GM21528 (cell line): ENCODE measurements around the gene HBP1.

ENCODE experiments used
- ATAC-seq: cut with Tn5 transposase; IDR thresholded peaks from one replicate; pipeline ENCODE4 v1.9.1; 2021; ENCODE audit warnings: mild to moderate bottlenecking, moderate library complexity; ENCODE audit not compliant: unreplicated experiment, low FRiP score

HBP1 gene

DNA sequence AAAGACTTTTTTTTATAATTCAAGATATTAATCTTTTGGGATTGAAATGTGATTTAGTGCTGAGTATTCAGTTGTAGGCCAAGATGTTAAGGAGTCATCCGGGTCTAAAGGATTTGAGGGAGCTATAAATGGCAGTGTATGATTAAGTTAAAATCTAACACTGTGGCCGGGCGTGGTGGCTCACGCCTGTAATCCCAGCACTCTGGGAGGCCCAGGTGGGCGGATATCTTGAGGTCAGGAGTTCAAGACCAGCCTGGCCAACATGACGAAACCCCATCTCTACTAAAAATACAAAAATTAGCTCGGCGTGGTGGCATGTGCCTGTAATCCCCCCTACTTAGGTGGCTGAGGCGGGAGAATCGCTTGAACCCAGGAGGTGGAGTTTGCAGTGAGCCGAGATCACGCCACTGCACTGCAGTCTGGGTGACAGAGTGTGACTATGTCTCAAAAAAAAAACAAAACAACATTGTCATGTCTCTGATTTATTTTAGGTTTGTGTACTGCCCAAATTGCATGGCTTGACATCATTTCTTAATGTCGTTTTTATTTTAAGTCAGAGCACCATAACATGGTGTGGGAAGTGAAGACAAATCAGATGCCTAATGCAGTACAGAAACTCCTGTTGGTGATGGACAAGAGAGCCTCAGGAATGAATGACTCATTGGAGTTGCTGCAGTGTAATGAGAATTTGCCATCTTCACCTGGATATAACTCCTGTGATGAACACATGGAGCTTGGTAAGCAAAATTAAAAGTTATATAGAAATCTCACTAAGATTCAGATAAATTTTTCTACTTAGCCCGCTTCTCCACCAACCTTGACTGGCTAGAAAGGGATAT lies 10.7 kb downstream of the HBP1 start:
- ATAC-seq = no peak

DNA sequence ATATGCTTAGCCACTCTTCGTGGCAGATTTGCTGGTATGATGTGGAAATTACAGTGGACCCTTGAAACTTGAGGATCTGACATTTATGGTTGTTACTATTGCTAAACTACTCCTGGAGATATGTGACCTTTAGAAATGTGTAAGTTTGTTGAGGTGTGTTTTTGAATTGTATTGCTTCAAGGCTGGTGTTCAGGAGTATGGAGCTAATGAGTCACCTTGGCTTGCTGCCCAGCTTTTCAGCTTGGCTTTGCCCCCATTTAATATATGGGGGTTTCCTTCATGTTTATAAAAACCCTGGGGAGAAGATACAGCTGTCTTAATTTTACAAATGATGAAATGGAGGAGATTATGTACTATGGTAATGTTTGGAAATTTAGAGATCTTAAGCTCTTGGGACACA lies 11.6 kb downstream of the HBP1 start:
- no peak for ATAC-seq

DNA sequence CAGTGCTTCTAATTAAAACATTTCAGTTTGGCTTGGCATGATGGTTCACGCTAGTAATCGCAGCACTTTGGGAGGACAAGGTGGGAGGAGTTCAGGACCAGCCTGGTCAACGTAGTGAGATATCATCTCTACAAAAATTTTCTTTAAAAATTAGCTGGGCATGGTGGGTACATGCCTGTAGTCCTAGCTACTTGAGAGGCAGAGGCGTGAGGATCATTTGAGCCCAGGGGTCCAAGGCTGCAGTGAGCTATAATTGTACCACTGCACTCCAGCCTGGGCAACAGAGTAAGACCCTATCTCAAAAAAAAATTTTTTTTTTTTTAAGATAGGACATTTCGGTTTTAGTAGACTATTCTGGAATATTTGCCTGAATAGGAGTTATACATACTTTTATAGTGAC lies 12.4 kb downstream of the HBP1 start:
- no peak for ATAC-seq

DNA sequence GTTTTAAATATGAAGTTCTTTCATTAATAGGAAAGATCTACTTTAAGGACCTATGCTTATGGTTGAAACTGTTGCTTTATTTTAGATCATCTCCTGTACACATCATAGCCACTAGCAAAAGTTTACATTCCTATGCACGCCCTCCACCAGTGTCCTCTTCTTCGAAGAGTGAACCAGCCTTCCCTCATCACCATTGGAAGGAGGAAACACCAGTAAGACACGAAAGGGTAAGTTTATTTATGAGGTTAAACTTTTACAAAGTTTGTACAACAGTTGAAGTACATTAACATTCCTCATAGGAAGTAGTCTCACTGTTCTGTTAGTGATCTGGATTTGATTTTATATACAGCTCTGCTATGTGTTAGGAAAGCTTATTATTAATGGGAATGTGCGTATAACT lies 16.9 kb downstream of the HBP1 start:
- no peak for ATAC-seq

DNA sequence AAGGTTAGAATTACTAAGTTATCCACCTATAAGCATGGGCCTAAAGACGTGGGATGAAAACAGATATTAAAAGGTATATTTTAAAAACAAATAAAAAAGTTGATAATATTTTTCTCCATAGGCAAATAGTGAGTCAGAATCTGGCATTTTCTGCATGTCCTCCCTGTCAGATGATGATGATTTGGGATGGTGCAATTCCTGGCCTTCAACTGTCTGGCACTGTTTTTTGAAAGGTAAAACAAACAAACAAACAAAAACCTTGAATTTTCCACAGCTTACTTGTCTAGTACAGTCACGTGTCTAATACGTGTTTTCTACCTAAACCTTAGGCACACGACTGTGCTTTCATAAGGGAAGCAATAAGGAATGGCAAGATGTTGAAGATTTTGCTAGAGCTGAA lies 17.4 kb downstream of the HBP1 start:
- ATAC-seq = no peak

DNA sequence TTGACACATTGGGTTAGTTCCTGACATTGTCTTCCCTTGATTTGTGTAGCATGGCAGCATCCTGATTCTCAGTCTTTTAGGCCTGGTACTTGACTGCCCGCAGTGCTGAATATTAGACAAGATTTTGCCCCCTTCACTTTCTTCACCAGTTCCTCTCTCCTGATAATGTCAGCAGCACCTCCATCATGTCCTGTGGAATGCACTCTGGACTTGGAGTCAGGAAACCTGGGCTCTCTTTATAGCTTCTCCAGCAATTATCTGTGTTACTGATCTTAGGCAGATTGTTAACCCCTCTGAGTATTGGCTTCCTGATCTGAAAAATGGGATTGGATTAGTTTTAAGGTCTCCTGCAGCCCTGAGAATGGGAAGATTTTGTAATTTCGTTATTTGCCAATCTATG lies 19.0 kb downstream of the HBP1 start:
- ATAC-seq = no peak

DNA sequence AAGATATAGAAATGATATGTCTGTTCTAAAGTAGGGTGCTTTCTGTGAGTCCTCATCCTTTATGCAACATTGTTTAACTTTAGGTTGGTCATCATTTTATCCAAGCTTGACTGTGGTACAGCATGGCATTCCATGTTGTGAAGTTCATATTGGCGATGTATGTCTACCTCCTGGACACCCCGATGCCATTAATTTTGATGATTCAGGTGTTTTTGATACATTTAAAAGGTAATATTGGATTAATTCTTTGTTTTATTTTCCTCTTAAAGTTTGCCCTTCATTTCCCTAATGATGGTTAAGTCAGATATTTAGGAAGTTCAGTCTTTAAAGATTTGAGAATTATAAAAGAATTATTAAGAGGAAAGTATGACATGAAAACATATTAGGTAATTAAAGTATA lies 21.3 kb downstream of the HBP1 start:
- ATAC-seq = no peak

DNA sequence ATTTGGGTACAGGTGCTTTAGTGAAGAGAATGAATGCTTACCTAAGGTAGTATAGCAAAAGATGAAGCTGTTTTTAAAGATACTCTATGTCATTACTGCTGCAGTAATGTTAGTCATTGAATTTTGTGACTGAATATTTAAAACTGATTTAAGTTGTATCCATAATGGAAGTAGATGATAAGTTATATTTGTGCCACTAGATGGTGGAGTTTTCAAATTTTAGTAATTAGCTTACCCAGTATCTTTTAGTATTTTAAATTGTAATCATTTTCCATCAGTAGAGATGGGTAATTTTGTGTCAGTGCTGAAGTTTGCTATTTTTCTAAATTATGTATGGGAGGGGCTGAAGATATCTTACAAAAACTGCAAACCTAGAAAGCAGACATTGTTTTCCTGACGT lies 25.2 kb downstream of the HBP1 start:
- ATAC-seq = no peak

DNA sequence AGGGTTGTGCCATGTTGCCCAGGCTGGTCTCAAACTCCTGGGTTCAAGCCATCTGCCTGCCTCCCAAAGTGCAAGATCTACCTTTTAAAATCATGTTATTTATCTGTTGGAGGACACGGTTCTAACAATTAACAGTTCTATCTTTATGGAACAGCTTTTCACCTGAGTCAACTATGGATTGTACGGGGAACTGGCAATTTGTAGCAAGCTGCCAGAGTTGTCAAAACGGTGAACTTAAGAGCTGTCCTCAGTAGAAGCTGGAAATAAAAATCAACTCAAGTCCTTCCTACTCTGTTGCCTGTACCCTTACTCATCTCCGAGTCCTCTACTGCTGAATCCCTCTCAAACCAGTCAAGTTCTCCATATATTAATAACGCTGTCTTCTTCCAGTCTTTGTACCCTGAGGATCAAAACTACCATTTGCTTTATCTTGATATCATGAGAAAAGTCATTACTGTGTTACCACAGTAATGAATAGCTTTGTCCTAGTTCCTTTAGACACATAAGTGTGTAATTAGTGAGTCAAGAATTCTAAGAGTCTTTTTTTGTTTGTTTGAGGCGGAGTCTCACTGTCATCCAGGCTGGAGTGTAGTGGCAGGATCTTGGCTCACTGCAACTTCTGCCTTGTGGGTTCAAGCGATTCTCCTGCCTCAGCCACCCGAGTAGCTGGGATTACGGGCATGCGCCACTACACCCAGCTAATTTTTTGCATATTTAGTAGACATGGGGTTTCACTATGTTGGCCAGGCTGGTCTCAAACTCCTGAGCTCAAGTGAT lies 28.2 kb downstream of the HBP1 start:
- ATAC-seq = no peak

DNA sequence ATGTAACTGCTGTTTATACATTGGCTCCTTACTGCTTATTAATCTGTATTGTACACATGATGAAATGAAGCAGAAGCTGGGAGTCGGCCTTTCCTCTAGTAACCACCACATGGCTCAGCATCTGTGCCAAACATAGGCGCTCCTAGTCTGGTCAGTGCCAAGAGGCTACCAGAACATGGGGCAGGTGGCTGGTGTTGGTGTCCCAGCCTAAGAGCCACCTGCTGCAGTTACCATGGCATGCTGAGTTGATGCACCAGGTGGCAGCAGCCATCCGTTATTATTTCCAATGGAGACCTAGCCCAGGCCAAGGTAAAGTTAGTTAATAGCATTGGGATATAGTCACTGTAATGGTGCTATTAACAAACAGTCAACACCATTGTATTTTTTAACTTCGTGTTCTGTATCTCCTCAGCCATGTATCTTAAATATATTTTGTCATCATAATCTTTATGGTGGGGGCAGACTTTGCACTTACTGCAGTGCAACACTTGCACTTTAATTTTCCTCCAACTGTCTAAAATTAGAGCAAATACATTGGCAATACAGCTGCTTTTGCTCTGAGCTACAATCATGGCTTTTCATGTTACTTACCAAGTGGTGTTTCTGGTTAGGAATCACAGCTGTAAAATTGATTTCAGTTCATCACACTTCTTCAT lies 33.1 kb downstream of the HBP1 start:
- ATAC-seq = no peak

DNA sequence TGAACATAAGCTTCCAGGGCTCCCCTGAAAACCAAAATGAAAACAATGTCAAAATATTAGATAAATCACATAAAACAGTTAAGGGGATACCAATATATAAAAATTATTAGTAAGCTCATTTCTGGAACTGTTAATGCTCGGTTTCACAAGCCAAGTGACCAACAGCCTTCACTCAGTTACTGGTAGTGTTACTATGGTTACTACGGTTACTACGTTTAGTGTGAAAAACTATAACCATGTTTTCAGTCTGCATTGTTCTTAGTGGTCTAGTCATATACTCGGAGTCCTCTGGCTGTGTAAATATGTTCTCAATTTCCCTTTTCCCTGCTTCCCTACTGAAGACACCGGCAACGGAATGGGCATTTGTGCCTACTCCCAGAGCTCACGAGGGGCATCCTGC lies 34.8 kb downstream of the HBP1 start:
- ATAC-seq = no peak

DNA sequence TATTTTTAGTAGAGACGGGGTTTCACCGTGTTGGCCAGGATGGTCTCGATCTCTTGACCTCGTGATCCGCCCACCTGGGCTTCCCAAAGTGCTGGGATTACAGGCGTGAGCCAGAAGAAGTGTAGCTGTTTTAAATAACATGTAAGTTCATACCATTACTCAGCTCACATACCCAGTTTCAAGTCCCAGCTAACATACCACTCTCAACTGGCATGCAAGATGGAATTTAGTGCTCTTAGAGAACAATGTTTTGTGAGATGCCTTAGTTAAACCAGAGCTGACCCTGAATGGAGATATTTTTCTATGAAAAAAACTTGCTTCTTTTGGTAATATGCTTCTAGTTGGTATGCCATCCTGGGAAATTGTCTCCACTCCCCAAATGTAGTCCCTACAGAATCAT lies 37.3 kb downstream of the HBP1 start:
- no peak for ATAC-seq

DNA sequence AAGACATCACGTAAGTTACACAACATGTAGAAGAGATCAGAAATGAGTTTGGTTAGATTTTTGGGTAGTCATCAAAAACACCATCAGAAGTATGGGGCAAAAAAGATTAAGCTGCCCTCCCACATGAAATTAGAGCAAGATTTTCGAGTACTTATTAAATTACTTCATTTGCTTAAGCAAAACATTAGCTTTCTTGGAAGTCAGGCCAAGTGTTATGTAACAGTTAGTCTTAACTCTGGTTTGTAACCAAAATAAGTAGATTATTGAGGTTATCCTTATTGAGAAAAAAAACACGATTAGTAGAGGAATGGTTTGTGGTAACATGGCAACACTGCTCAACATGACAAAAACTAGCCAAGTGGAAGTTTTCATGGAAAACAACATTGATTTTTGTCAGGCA lies 37.9 kb downstream of the HBP1 start:
- ATAC-seq = no peak

DNA sequence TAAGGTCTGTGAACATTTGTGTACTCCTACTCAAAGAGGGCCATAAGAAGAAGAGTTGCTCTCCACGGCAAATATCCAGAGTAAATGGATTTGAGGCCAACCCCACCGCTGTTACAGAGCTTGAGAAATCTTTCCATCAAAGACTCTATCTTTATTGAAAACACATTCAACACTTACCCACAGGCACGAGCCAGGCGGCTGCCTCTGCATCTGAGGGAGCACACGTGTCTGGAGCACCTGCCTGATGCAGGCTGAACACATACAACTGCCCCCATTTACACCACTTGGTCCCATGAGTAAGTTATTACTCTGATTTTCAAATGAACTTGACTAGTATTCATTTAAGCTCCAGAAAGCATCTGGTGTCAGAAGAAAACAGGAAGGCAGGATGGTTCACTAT lies 38.7 kb downstream of the HBP1 start:
- ATAC-seq = no peak

DNA sequence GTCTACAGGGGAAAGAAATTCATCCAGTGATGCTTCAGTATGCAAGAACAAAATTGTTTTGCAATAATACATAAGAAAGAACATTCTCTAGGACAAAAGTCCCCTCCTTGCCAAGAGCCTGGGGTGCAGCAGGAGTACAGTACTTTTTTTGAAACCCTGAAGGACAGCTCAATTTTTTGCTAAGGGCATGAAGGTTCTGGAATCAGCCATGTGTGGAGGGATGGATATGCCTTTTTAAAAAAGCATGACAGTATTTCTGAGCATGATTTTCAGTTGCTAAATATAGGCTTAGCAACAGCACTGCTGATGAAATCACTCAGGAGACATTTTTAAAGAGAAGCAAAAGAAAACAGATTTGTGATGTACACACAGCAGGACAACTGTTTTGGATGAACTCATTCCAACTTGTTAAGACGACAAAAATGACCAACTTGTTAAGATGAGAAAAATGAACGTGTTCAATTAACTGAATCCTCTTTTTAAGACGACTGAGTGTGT lies 39.3 kb downstream of the HBP1 start:
- no peak for ATAC-seq

DNA sequence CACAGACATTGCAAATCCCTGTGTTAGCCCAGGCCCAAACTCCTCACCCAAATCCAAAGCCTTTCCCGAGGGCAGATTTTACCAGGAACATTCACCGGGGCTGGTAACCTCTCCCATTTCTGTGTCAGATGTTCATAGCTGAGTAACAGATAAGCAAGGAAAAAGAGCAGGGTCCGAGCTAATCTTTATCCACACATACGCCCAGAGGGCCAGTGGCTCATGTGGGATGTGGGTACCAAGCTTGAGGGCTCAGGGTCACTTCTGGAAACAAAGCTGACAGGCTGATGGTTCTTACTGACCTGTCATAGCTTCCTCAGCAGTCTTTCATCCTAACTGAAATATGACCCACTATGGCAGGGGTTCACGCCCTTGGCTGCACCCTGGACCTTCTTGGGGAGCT lies 39.8 kb downstream of the HBP1 start:
- ATAC-seq = no peak

DNA sequence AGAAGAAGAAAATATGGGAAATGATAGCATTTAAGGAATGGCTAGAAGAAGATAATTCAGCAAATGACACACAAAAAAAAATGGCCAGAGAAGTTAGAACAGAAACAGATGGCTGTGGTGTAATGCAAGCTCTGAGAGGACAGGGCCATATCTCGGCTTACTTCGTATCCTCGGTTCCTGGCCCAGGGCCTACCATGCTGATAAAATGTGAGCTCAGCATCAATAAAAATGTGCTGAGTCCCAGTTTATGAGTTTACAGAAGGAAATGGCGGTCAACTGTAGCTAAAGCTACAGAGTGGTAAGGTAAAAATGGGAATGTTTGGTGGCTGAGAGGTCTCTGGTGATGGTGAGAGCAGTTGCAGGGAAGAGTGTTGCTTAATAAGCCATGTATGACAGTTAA lies 40.8 kb downstream of the HBP1 start:
- no peak for ATAC-seq

DNA sequence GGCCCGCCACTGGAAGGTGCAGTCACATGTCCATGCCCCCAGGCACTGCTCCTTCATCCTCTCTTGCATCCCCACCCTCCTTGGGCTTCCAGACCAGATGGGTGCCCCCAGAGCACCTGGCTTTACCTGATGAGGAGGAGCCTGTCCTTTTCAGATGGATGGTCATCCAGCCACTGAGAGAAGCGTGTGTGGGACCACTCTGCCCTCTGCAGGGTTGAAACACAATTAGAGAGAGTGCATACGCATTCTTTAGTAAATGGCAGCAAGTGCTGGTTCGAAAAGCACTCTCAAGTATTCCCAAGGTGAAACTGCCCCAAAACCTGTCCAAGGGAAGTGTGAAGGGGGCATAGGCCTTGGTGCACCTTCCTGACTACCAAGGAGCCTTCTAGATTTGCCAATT lies 41.6 kb downstream of the HBP1 start:
- ATAC-seq = no peak

DNA sequence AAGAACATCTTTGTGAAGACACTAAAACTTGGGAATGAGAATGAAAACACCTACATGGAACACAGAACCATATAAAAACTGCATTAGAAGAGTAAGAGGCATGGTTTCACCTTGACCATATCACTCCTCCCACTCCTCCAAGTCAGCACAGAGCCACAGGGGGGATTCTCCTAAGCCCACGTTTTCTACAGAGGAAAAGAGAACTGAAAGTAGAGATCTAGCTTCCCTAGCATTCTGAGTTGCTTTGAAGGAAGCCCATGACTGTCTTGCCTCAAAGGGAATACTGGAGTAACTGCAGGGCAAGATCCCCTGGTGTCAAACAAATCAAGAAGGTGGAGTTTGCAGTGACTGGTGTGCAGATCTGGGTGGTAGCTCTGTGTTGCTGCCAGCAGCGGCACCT lies 43.9 kb downstream of the HBP1 start:
- no peak for ATAC-seq

DNA sequence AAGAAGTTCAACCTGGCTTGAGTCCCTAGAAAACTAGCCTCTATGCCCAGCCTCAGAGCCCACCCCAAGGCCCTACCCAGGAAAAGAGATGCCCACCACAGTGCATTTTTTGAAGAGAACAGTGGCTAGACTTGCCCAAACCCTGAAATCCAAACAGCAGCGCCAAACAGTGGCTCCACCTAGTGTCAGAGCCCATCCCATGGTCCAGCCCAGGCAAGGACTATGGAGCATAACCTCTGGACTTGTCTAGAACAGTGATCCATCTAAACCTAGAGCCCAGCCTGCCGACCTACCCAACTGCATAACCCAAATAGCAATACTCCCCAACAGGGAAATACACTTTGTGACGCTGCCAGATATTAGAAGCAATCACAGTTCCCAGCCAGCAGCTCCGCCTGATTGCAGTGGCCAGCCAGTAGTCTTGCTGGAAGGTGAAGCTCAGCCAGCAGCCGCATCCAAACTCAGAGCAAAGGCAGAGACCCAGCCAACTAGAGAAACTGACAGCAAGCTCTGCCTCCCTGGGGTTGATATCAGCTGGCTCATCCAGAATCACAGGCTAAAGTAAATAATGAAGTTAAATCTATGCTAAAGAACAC lies 44.5 kb downstream of the HBP1 start:
- no peak for ATAC-seq

DNA sequence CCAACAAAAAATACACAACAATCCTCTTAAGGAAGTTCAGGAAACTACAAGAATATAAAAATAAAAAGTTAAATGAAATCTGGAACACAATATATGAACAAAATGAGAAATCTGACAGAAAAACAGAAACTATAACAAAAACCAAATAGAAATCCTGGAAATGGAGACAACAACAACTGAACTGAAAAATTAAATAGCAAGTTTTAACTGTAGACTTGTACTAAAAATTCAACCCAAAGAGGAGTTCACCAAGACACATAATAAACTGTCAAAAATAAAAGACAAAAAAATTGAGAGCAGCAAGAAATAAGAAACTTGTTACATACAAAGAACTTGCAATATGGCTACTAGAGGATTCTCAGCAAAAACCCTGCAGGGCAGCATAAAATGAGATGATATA lies 45.1 kb downstream of the HBP1 start:
- ATAC-seq = no peak
